Measurements from ENCODE around the gene SRRM4. TPM values are rescaled to one million over a fixed set of nuclear protein-coding genes. Genes with fewer than 3 reads are reported as not detected.

The SRRM4 gene
- total and polyA plus RNA-seq, 4 donors, result not detected

GRCh38 chr12:119118625-119119024 is 137.3 kb downstream of the SRRM4 start:
- 54% methylated on average over 3 of the region's 3 CpGs for WGBS
- Histone ChIP-seq H3K27me3 (ENCODE audit: control insufficient read depth in 4 of 4, insufficient read depth in 4 of 4, low read length in 3 of 4) (peaks cover 0 to 2% (median under 1%) of the 10 kb centered on the region in 4 donors), H3K36me3 (ENCODE audit: control insufficient read depth in 4 of 4, insufficient read depth in 3 of 4, low read depth in 1 of 4, low read length in 3 of 4) (peaks cover 0 to 1% (median 0%) of the 10 kb centered on the region in 4 donors), H3K27ac (ENCODE audit: low read depth in 1 of 2, low read length in 2 of 2) (no peak overlapping the region), H3K9ac (ENCODE audit: low read depth in 1 of 2, low read length in 2 of 2) (no peak overlapping the region), H3K9me3 (ENCODE audit: control insufficient read depth in 4 of 4, low read length in 3 of 4) (no peaks in the 10 kb centered on the region), H3K4me1 (ENCODE audit: control insufficient read depth in 4 of 4, insufficient read depth in 4 of 4, low read length in 3 of 4) (no peaks in the 10 kb centered on the region), H3K4me3 (ENCODE audit: low read depth in 1 of 3, low read length in 3 of 3) (no peak overlapping the region)
- DNase-seq (ENCODE audit: low spot score), result no peak
- TF ChIP-seq RXRA (IDR thresholded peaks at IDR 0.05) (no peak), REST (IDR thresholded peaks at IDR 0.05) (no peak), SP1 (IDR thresholded peaks at IDR 0.05) (no peak)

GRCh38 chr12:119122047-119122446 is 140.7 kb downstream of the SRRM4 start:
- Histone ChIP-seq H3K9me3 (ENCODE audit: control insufficient read depth in 4 of 4, low read length in 3 of 4) (no peaks in the 10 kb centered on the region), H3K27ac (ENCODE audit: low read depth in 1 of 2, low read length in 2 of 2) (no peak overlapping the region), H3K4me1 (ENCODE audit: control insufficient read depth in 4 of 4, insufficient read depth in 4 of 4, low read length in 3 of 4) (no peaks in the 10 kb centered on the region), H3K4me3 (ENCODE audit: low read depth in 1 of 3, low read length in 3 of 3) (no peak overlapping the region), H3K36me3 (ENCODE audit: control insufficient read depth in 4 of 4, insufficient read depth in 3 of 4, low read depth in 1 of 4, low read length in 3 of 4) (peaks cover 0 to 1% (median 0%) of the 10 kb centered on the region in 4 donors), H3K27me3 (ENCODE audit: control insufficient read depth in 4 of 4, insufficient read depth in 4 of 4, low read length in 3 of 4) (peaks cover 0 to 2% (median under 1%) of the 10 kb centered on the region in 4 donors), H3K9ac (ENCODE audit: low read depth in 1 of 2, low read length in 2 of 2) (no peak overlapping the region)
- TF ChIP-seq RAD21 (IDR thresholded peaks at IDR 0.05) (no peak), YY1 (IDR thresholded peaks at IDR 0.05) (no peak), ATF3 (IDR thresholded peaks at IDR 0.05) (no peak), MAX (IDR thresholded peaks at IDR 0.05) (no peak), TAF1 (conservative IDR thresholded peaks at IDR 0.05) (no peak), RXRA (IDR thresholded peaks at IDR 0.05) (no peak), CTCF (IDR thresholded peaks at IDR 0.05; ENCODE audit: low read depth, low read length, missing input control) (no peak), FOXA1 (IDR thresholded peaks at IDR 0.05) (no peak), HNF4A (conservative IDR thresholded peaks at IDR 0.05) (no peak), SP1 (IDR thresholded peaks at IDR 0.05) (no peak)
- DNase-seq (ENCODE audit: low spot score), result no peak
- 66% methylated on average over 5 of the region's 5 CpGs for WGBS

- H3K36me3 ChIP-seq (ENCODE audit: control insufficient read depth in 4 of 4, insufficient read depth in 3 of 4, low read depth in 1 of 4, low read length in 3 of 4), result peaks cover 0 to 1% (median 0%) of the 10 kb centered on the region in 4 donors
- TF ChIP-seq REST (IDR thresholded peaks at IDR 0.05) (no peak), JUND (IDR thresholded peaks at IDR 0.05) (no peak), EGR1 (IDR thresholded peaks at IDR 0.05; ENCODE audit: low read depth in 2 of 2) (no peak), HNF4G (IDR thresholded peaks at IDR 0.05) (no peak), ZBTB33 (IDR thresholded peaks at IDR 0.05) (no peak), RAD21 (IDR thresholded peaks at IDR 0.05) (no peak)
- H3K4me1 ChIP-seq (ENCODE audit: control insufficient read depth in 4 of 4, insufficient read depth in 4 of 4, low read length in 3 of 4), result no peaks in the 10 kb centered on the region
- DNase-seq (ENCODE audit: low spot score), result no peak
- H3K4me3 ChIP-seq (ENCODE audit: low read depth in 1 of 3, low read length in 3 of 3), result no peak overlapping the region
- H3K27me3 ChIP-seq (ENCODE audit: control insufficient read depth in 4 of 4, insufficient read depth in 4 of 4, low read length in 3 of 4), result no peaks in the 10 kb centered on the region
- no peak overlapping the region for H3K9ac ChIP-seq (ENCODE audit: low read depth in 1 of 2, low read length in 2 of 2)
- WGBS, result 67% methylated on average over 4 of the region's 4 CpGs
- no peak overlapping the region for H3K27ac ChIP-seq (ENCODE audit: low read depth in 1 of 2, low read length in 2 of 2)
- H3K9me3 ChIP-seq (ENCODE audit: control insufficient read depth in 4 of 4, low read length in 3 of 4), result no peaks in the 10 kb centered on the region
These were observed 141.4 kb downstream of the SRRM4 start for GRCh38 chr12:119122751-119123150.

Measured in liver (tissue), 9 donors.